DMS53 treated with DMSO at 0.1 percent for 48 hours (cell line): ENCODE results near the gene PSMC1.

Source experiments
- DNase-seq: peaks from one replicate; lab custom pipeline; 2025; ENCODE audit not compliant: unreplicated experiment; lab: John Stamatoyannopoulos, UW

PSMC1 gene

GRCh38 chr14:90275820-90276219 is 19.5 kb downstream of the PSMC1 start:
- DNase-seq: no peak

GRCh38 chr14:90276646-90277367 is 20.5 kb downstream of the PSMC1 start:
- no peak for DNase-seq

- no peak for DNase-seq
These were observed 21.3 kb downstream of the PSMC1 start for GRCh38 chr14:90277581-90278198.

GRCh38 chr14:90278199-90279175 is 22.1 kb downstream of the PSMC1 start:
- no peak for DNase-seq

- DNase-seq: no peak
These were observed 23.7 kb downstream of the PSMC1 start for GRCh38 chr14:90280096-90280495.

- DNase-seq: no peak
These were observed 24.9 kb downstream of the PSMC1 start for GRCh38 chr14:90281261-90281660.

- DNase-seq: no peak
These were observed 25.4 kb downstream of the PSMC1 start for GRCh38 chr14:90281756-90282155.

GRCh38 chr14:90287791-90288190 is 31.4 kb downstream of the PSMC1 start:
- DNase-seq: no peak

- no peak for DNase-seq
These were observed 32.5 kb downstream of the PSMC1 start for GRCh38 chr14:90288651-90289355.

- no peak for DNase-seq
These were observed 34.1 kb downstream of the PSMC1 start for GRCh38 chr14:90290337-90291011.

GRCh38 chr14:90291699-90292098 is 35.3 kb downstream of the PSMC1 start:
- no peak for DNase-seq

GRCh38 chr14:90293766-90294730 is 37.7 kb downstream of the PSMC1 start:
- no peak for DNase-seq

- DNase-seq: no peak
These were observed 38.5 kb downstream of the PSMC1 start for GRCh38 chr14:90294872-90295271.

- DNase-seq: no peak
These were observed 39.6 kb downstream of the PSMC1 start for GRCh38 chr14:90295870-90296516.

- no peak for DNase-seq
These were observed 40.3 kb downstream of the PSMC1 start for GRCh38 chr14:90296641-90297040.

- no peak for DNase-seq
These were observed 41.7 kb downstream of the PSMC1 start for GRCh38 chr14:90297876-90298629.

GRCh38 chr14:90299408-90299807 is 43.1 kb downstream of the PSMC1 start:
- no peak for DNase-seq

- DNase-seq: no peak
These were observed 44.3 kb downstream of the PSMC1 start for GRCh38 chr14:90300611-90301047.
